Measurements from ENCODE around the gene ERGIC3.

The ERGIC3 gene

GRCh38 chr20:35586751-35587425 lies 45.0 kb downstream of the ERGIC3 start:
- Histone ChIP-seq H3K27me3 (replicated peaks; ENCODE audit: control insufficient read depth, insufficient read depth, low read length) (no peaks in the 10 kb centered on the region), H3K4me3 (replicated peaks; ENCODE audit: low read depth, low read length) (no peak overlapping the region), H3K36me3 (ENCODE audit: control insufficient read depth, insufficient read depth, low read length) (no peaks in the 10 kb centered on the region)
- TF ChIP-seq CTCF (IDR thresholded peaks at IDR 0.05; ENCODE audit: insufficient read depth, low read length, poor library complexity, severe bottlenecking) = no peak
- no peak for DNase-seq (ENCODE audit: extremely low read depth, insufficient read length)

DNA sequence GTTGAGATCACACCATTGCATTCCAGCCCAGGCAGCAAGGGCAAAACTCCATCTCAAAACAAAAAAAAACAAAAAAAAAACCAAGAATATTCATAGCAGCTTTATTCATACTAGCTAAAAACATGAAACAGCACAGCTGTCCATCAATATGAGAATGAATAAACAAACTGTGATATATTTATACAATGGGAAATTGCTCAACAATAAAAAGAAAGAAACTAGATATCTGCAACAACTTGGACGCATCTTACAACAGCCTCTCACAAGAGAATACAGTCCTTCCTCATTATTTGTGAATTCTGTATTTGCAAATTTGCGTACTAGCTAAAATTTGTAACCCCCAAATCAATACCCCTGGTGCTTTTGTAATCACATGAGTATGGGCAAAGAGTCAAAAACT lies 45.6 kb downstream of the ERGIC3 start:
- no peaks in the 10 kb centered on the region for H3K27me3 ChIP-seq (replicated peaks; ENCODE audit: control insufficient read depth, insufficient read depth, low read length)
- no peak overlapping the region for H3K4me3 ChIP-seq (replicated peaks; ENCODE audit: low read depth, low read length)
- DNase-seq (ENCODE audit: extremely low read depth, insufficient read length) = no peak
- no peaks in the 10 kb centered on the region for H3K36me3 ChIP-seq (ENCODE audit: control insufficient read depth, insufficient read depth, low read length)
- TF ChIP-seq CTCF (IDR thresholded peaks at IDR 0.05; ENCODE audit: insufficient read depth, low read length, poor library complexity, severe bottlenecking) = no peak

GRCh38 chr20:35588397-35588796 lies 46.5 kb downstream of the ERGIC3 start:
- Histone ChIP-seq H3K4me3 (replicated peaks; ENCODE audit: low read depth, low read length) (no peak overlapping the region), H3K27me3 (replicated peaks; ENCODE audit: control insufficient read depth, insufficient read depth, low read length) (no peaks in the 10 kb centered on the region), H3K36me3 (ENCODE audit: control insufficient read depth, insufficient read depth, low read length) (no peaks in the 10 kb centered on the region)
- TF ChIP-seq CTCF (IDR thresholded peaks at IDR 0.05; ENCODE audit: insufficient read depth, low read length, poor library complexity, severe bottlenecking) = no peak
- DNase-seq (ENCODE audit: extremely low read depth, insufficient read length) = no peak

GRCh38 chr20:35592339-35592974 lies 50.6 kb downstream of the ERGIC3 start:
- no peak for TF ChIP-seq CTCF (IDR thresholded peaks at IDR 0.05; ENCODE audit: insufficient read depth, low read length, poor library complexity, severe bottlenecking)
- H3K36me3 ChIP-seq (ENCODE audit: control insufficient read depth, insufficient read depth, low read length) = no peaks in the 10 kb centered on the region
- H3K27me3 ChIP-seq (replicated peaks; ENCODE audit: control insufficient read depth, insufficient read depth, low read length) = no peaks in the 10 kb centered on the region
- DNase-seq (ENCODE audit: extremely low read depth, insufficient read length) = no peak
- no peak overlapping the region for H3K4me3 ChIP-seq (replicated peaks; ENCODE audit: low read depth, low read length)

DNA sequence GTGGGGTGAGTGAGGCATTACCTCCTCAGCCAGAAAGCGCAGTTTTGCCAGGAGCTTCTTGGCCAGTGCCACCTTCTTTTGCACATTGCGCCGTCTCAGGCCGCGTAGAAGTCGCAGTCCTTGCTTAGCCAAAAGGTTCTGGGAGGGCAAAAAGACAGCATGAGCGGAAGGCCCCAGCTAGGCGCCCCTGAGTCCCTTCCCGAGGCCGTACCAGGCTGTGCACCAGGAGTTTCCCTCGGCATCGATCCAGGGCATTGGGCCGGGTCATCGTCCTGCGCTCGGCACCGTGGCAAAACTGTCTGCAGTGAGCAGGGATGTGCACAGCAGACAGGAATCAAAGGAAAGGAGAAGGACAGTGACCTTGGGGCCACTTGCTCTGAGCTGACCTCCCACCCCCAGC lies 53.6 kb downstream of the ERGIC3 start:
- Histone ChIP-seq H3K4me3 (replicated peaks; ENCODE audit: low read depth, low read length) (no peak overlapping the region), H3K36me3 (ENCODE audit: control insufficient read depth, insufficient read depth, low read length) (no peaks in the 10 kb centered on the region), H3K27me3 (replicated peaks; ENCODE audit: control insufficient read depth, insufficient read depth, low read length) (peaks cover 1% of the 10 kb centered on the region)
- no peak for DNase-seq (ENCODE audit: extremely low read depth, insufficient read length)
- TF ChIP-seq CTCF (IDR thresholded peaks at IDR 0.05; ENCODE audit: insufficient read depth, low read length, poor library complexity, severe bottlenecking) = no peak

All from GM06990 (cell line).